Activated T-helper 1 cell treated with anti-CD3 and anti-CD28 coated beads, Interleukin-12 subunit alpha, Interleukin-12 subunit beta, Interleukin-2, Interleukin-4 antibody, amounts not matched to agents 30 ng/mL and 10 ng/mL and 1 ng/mL, durations not matched to agents 14 hours and 24 hours and 36 hours (primary cell): ENCODE data around the gene GNMT. TPM values are rescaled to one million over a fixed set of nuclear protein-coding genes. Genes with fewer than 3 reads are reported as not detected.
"Not testable (repeated sequence)": the region's sequence is repeated elsewhere in the genome, so short reads cannot be mapped to it uniquely, and the experiment has no call there.

Experiments
- DNase-seq: peaks from one replicate; pipeline ENCODE4 v3.0.0; 2021; ENCODE audit warnings: low spot score
- H3K27ac Mint-ChIP-seq: one replicate; pipeline ENCODE4 v1.8.0; 2021; ENCODE audit warnings: mild to moderate bottlenecking, mixed read lengths
- H3K27me3 Mint-ChIP-seq: one replicate; pipeline ENCODE4 v1.8.0; 2022; ENCODE audit warnings: mild to moderate bottlenecking, moderate library complexity, mixed read lengths; ENCODE audit not compliant: insufficient read depth
- H3K36me3 Mint-ChIP-seq: one replicate; pipeline ENCODE4 v1.8.0; 2021; ENCODE audit warnings: low read depth, mixed read lengths
- H3K4me1 Mint-ChIP-seq: one replicate; pipeline ENCODE4 v1.8.0; 2021; ENCODE audit warnings: low read depth, mixed read lengths
- H3K4me3 Mint-ChIP-seq: one replicate; pipeline ENCODE4 v1.8.0; 2021; ENCODE audit warnings: mild to moderate bottlenecking, moderate library complexity, mixed read lengths
- H3K9me3 Mint-ChIP-seq: one replicate; pipeline ENCODE4 v1.8.0; 2021; ENCODE audit warnings: mixed read lengths
- intact Hi-C: fragments of 100-400 bp; cut with micrococcal nuclease; formaldehyde crosslinking; loops from one replicate; pipeline ENCODE4 v1.15.1; 2024
- total RNA-seq: library from RNA; stranded (reverse); gene quantifications from 2 replicates; pipeline ENCODE4 v1.2.3, GENCODE V29; 2022

The GNMT gene
- total RNA-seq, 1 donor from 2014 or later, result 0.60 TPM

DNA sequence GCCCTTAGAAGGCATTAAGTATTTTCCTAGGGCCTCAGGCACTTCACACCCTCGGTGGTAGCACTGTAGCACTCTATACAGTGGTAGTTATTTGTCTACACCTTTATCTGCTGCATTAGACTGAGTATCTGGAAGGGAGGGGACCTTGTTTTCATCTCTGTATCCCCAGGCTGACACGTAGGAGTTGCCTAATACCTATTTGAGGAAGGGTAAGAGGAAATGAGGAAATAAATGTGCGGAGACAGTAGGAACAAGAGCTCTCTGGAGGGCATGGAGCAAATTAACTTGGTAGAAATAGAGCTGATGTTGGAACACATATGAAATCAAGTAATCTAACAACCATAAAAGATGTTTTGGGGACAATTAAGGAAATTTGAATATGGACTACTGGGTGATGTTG is 27.3 kb upstream of the GNMT start:
- peaks cover 42% of the 10 kb centered on the region for H3K4me1 Mint-ChIP-seq

DNA sequence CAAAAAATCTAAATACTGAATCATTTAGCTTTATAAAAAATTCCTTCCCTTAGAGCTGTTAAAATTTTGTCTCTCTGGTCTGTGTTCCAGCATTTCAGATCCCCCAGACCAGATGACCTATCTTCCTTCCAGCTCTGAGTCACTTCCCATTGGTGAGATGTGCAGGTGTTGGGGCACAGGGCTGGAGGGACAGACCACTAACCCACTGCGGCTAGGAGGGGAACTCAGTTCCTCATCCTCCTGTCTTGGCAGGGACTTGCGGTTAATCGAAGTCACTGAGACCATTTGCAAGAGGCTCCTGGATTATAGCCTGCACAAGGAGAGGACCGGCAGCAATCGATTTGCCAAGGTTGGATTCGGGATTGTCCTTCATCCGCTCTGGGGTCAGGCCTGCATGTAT is 25.2 kb upstream of the GNMT start:
- H3K27me3 Mint-ChIP-seq, result no peaks in the 10 kb centered on the region
- no peaks in the 10 kb centered on the region for H3K9me3 Mint-ChIP-seq
- H3K27ac Mint-ChIP-seq, result no peak overlapping the region
- no peak overlapping the region for H3K4me3 Mint-ChIP-seq
- peaks cover 29% of the 10 kb centered on the region for H3K36me3 Mint-ChIP-seq
- intact Hi-C loops, result no loop called here
- H3K4me1 Mint-ChIP-seq, result peaks cover 32% of the 10 kb centered on the region
- no peak for DNase-seq

More for the DNA sequence above, 27.3 kb upstream of the GNMT start:
- Mint-ChIP-seq H3K36me3 (peaks cover 34% of the 10 kb centered on the region), H3K27me3 (no peaks in the 10 kb centered on the region), H3K4me3 (no peak overlapping the region), H3K9me3 (no peaks in the 10 kb centered on the region), H3K27ac (no peak overlapping the region)
- intact Hi-C loops, result no loop called here
- no peak for DNase-seq

- H3K27ac Mint-ChIP-seq, result no peak overlapping the region
Observed at GRCh38 chr6:42936398-42936797, 24.2 kb upstream of the GNMT start.

GRCh38 chr6:42937548-42938427 is 22.8 kb upstream of the GNMT start:
- Mint-ChIP-seq H3K4me1 (peaks cover 11% of the 10 kb centered on the region), H3K9me3 (no peaks in the 10 kb centered on the region), H3K27me3 (no peaks in the 10 kb centered on the region), H3K4me3 (no peak overlapping the region), H3K36me3 (peaks cover 22% of the 10 kb centered on the region), H3K27ac (peak overlapping the region; percentile 61)
- DNase-seq, result no peak
- intact Hi-C loops, result no loop called here

More at GRCh38 chr6:42936398-42936797, 24.2 kb upstream of the GNMT start:
- Mint-ChIP-seq H3K9me3 (no peaks in the 10 kb centered on the region), H3K4me1 (peaks cover 23% of the 10 kb centered on the region), H3K36me3 (peaks cover 26% of the 10 kb centered on the region), H3K27me3 (no peaks in the 10 kb centered on the region), H3K4me3 (no peak overlapping the region)
- intact Hi-C loops, result no loop called here
- DNase-seq, result no peak

GRCh38 chr6:42938428-42938796 is 22.1 kb upstream of the GNMT start:
- Mint-ChIP-seq H3K27me3 (no peaks in the 10 kb centered on the region), H3K27ac (no peak overlapping the region), H3K36me3 (peaks cover 23% of the 10 kb centered on the region), H3K4me3 (no peak overlapping the region), H3K4me1 (peaks cover 5% of the 10 kb centered on the region), H3K9me3 (no peaks in the 10 kb centered on the region)
- DNase-seq, result no peak
- intact Hi-C loops, result no loop called here

DNA sequence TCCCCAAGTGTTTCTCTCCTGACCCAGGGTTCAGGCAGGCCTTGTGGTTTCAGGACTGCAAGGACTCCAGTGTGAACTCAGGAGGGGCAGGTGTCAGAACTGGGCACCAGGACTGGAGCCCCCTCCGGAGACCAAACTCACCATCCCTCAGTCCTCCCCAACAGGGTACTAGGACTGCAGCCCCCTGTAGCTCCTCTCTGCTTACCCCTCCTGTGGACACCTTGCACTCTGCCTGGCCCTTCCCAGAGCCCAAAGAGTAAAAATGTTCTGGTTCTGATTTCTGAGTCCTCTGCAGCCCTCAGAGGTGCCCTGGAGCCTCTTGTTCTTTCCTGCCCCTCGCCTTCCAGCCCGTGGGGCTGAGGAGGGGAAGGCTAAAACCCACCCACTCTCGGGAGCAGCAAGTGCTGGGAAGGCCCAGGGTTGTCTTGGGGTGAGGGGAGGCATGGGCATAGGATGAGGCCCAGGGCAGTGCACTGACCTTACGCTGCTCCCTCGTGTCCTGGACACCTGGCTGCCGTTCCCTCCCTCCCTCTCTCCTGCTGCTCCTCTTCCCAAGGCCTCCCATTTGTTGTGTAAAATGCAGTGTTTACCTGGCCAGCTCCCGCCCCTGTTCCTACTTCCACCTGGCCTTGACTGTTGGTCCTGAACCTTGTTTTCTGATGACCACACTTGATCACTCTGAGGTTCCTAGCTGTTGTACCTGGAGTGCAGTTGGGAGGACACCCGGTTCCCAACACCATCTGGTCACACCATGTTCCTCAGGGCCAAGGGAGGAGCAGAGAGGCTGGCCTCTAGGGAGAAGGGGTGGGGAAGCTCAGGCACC is 21.4 kb upstream of the GNMT start:
- H3K4me3 Mint-ChIP-seq, result no peak overlapping the region
- H3K27me3 Mint-ChIP-seq, result no peaks in the 10 kb centered on the region
- no peaks in the 10 kb centered on the region for H3K9me3 Mint-ChIP-seq
- DNase-seq, result no peak
- no peak overlapping the region for H3K27ac Mint-ChIP-seq
- H3K4me1 Mint-ChIP-seq, result peaks cover 4% of the 10 kb centered on the region
- peaks cover 23% of the 10 kb centered on the region for H3K36me3 Mint-ChIP-seq
- intact Hi-C loops, result no loop called here

GRCh38 chr6:42939810-42940167 is 20.8 kb upstream of the GNMT start:
- peaks cover 23% of the 10 kb centered on the region for H3K36me3 Mint-ChIP-seq
- H3K4me1 Mint-ChIP-seq, result peaks cover 4% of the 10 kb centered on the region
- no peaks in the 10 kb centered on the region for H3K27me3 Mint-ChIP-seq

DNA sequence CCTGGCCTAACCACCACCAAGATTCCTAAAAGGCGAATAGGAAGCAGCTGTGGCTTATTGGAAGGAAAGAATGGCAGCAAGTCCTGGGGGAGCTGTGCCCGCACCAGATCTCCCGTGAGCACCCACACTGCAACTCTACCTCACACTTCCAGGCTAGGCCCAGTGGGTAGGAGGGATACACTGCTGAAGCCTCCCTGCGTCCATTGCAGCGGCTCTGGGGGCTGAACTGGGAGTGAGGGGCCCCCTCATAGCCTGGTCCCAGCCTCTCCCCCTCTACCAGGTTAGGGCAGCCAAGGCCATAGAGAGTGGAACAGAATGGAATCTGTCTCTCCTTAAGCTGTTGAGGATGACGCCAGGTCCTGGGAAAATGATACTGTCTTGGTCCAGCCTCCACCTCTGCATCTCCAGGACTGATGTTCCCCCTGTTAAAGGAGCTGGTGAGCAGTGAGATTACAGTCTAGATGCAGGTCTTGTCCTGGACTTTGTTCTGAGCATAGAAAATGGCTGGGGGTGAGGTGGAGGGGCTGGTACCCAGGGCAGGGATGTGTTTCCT is 20.0 kb upstream of the GNMT start:
- Mint-ChIP-seq H3K4me1 (peaks cover 4% of the 10 kb centered on the region), H3K9me3 (no peaks in the 10 kb centered on the region), H3K36me3 (peaks cover 23% of the 10 kb centered on the region), H3K27me3 (no peaks in the 10 kb centered on the region), H3K4me3 (no peak overlapping the region), H3K27ac (no peak overlapping the region)
- no peak for DNase-seq
- intact Hi-C loops, result no loop called here

More at GRCh38 chr6:42939810-42940167, 20.8 kb upstream of the GNMT start:
- Mint-ChIP-seq H3K9me3 (no peaks in the 10 kb centered on the region), H3K27ac (no peak overlapping the region), H3K4me3 (no peak overlapping the region)
- intact Hi-C loops, result no loop called here
- DNase-seq, result no peak

DNA sequence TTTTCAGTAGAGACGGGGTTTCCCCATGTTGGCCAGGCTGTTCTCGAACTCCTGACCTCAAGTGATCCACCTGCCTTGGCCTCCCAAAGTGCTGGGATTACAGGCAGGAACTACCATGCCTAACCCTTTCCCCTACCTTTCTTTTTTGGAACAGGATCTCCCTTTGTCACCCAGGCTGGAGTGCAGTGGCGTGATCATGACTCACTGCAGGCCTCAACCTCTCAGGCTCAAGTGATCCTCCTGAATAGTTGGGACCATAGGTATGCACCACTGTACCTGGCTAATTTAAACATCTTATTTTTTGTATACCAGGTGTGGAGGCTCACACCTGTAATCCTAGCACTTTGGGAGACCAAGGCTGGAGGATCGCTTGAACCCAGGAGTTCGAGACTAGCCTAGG is 19.2 kb upstream of the GNMT start:
- H3K27ac Mint-ChIP-seq, DNase-seq, intact Hi-C loops, H3K27me3 Mint-ChIP-seq, H3K9me3 Mint-ChIP-seq, H3K4me3 Mint-ChIP-seq, H3K4me1 Mint-ChIP-seq: not testable (repeated sequence)
- H3K36me3 Mint-ChIP-seq, result peaks cover 15% of the 10 kb centered on the region

DNA sequence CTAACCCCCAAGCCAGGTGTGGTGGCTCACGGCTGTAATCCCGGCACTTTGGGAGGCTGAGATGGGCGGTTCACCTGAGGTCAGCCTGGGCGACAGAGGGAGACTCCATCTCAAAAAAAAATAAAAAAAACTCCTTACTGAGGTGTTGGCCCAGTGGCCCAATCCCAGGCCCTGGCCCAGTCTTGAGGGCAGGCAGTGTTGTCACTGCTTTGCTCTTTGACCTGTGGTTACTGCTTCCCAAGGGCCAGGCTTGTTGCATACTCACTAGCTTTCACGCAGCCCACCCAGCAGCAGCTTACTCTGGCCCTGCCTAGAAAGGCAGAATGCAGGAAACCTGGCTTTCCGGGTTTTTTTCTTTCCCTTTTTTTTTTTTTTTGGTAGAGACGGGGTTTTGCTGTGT is 18.1 kb upstream of the GNMT start:
- Mint-ChIP-seq H3K9me3 (no peaks in the 10 kb centered on the region), H3K27me3 (no peaks in the 10 kb centered on the region), H3K4me3 (no peak overlapping the region), H3K27ac (no peak overlapping the region), H3K4me1 (peaks cover 4% of the 10 kb centered on the region), H3K36me3 (peaks cover 12% of the 10 kb centered on the region)
- DNase-seq, result no peak
- intact Hi-C loops, result no loop called here

GRCh38 chr6:42947950-42948349 is 12.6 kb upstream of the GNMT start:
- DNase-seq, result no peak
- Mint-ChIP-seq H3K27ac (no peak overlapping the region), H3K4me3 (no peak overlapping the region), H3K4me1 (no peaks in the 10 kb centered on the region), H3K27me3 (no peaks in the 10 kb centered on the region), H3K9me3 (no peaks in the 10 kb centered on the region), H3K36me3 (peaks cover 7% of the 10 kb centered on the region)
- intact Hi-C loops, result no loop called here

DNA sequence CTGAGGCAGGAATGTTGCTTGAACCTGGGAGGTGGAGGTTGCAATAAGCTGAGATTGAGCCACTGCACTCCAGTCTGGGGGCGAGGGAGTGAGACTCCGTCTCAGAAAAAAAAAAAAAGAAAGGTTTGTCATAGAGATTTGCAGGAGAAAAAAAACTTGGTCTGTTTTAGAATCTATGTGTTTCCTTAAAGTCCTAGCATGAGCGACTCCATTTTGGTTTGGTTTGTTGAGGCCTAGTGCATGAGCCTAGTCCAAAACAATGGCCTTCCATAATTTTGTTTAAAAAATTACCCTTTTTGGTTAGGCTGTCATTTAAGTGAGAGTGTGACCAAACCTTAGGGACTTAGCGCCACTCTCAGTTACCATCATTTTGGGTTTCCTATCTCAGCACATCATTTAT is 8.2 kb upstream of the GNMT start:
- peaks cover 4% of the 10 kb centered on the region for H3K36me3 Mint-ChIP-seq
- no peaks in the 10 kb centered on the region for H3K27me3 Mint-ChIP-seq
- DNase-seq, result no peak
- H3K4me1 Mint-ChIP-seq, result no peaks in the 10 kb centered on the region
- H3K27ac Mint-ChIP-seq, result no peak overlapping the region
- intact Hi-C loops, result no loop called here
- H3K9me3 Mint-ChIP-seq, result no peaks in the 10 kb centered on the region
- H3K4me3 Mint-ChIP-seq, result no peak overlapping the region

- H3K27ac Mint-ChIP-seq, H3K36me3 Mint-ChIP-seq, DNase-seq, H3K27me3 Mint-ChIP-seq, H3K4me3 Mint-ChIP-seq, intact Hi-C loops, H3K9me3 Mint-ChIP-seq, H3K4me1 Mint-ChIP-seq: not testable (repeated sequence)
Observed at GRCh38 chr6:42954405-42954804, 6.1 kb upstream of the GNMT start.
